ENCODE results near the gene ZNF76.

- TF ChIP-seq, protein P1, sequence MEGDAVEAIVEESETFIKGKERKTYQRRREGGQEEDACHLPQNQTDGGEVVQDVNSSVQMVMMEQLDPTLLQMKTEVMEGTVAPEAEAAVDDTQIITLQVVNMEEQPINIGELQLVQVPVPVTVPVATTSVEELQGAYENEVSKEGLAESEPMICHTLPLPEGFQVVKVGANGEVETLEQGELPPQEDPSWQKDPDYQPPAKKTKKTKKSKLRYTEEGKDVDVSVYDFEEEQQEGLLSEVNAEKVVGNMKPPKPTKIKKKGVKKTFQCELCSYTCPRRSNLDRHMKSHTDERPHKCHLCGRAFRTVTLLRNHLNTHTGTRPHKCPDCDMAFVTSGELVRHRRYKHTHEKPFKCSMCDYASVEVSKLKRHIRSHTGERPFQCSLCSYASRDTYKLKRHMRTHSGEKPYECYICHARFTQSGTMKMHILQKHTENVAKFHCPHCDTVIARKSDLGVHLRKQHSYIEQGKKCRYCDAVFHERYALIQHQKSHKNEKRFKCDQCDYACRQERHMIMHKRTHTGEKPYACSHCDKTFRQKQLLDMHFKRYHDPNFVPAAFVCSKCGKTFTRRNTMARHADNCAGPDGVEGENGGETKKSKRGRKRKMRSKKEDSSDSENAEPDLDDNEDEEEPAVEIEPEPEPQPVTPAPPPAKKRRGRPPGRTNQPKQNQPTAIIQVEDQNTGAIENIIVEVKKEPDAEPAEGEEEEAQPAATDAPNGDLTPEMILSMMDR (IDR thresholded peaks at IDR 0.05), result no peak
- no peak for TF ChIP-seq EZH2 (IDR thresholded peaks at IDR 0.05)
- no peak for TF ChIP-seq EZH2phosphoT487 (IDR thresholded peaks at IDR 0.05)
Observed at GRCh38 chr6:35341557-35341956, 82.0 kb downstream of the ZNF76 start.

Data from neural progenitor cell (in vitro differentiated cells).